PFSK-1 (cell line): ENCODE data around the gene NLK.

ENCODE experiments used
- POLR2AphosphoS5 ChIP-seq: IDR thresholded peaks from 2 replicates; pipeline ENCODE4 v1.6.1; 2012; ENCODE audit warnings: low read depth, mild to moderate bottlenecking, control low read depth, low read length, moderate library complexity
- SIN3A ChIP-seq: IDR thresholded peaks from 2 replicates; pipeline ENCODE4 v1.6.1; 2012; ENCODE audit warnings: mild to moderate bottlenecking, low read length, moderate library complexity, borderline replicate concordance; ENCODE audit not compliant: insufficient read depth
- TAF1 ChIP-seq: IDR thresholded peaks from 2 replicates; pipeline ENCODE4 v1.6.1; 2012; ENCODE audit warnings: low read length, control low read depth, borderline replicate concordance; ENCODE audit not compliant: insufficient read depth
- TF ChIP-seq, protein P1 (sequence below), 2 experiments: IDR thresholded peaks; 2 replicates each; pipeline versions ENCODE4 v1.6.1 to v1.8.0; 2011 to 2012; ENCODE audit warnings: low read depth in 2 of 2, low read length in 2 of 2, control low read depth in 1 of 2, inconsistent platforms in 1 of 2, mild to moderate bottlenecking in 1 of 2, moderate library complexity in 1 of 2; ENCODE audit not compliant: insufficient read depth in 1 of 2

DNA sequence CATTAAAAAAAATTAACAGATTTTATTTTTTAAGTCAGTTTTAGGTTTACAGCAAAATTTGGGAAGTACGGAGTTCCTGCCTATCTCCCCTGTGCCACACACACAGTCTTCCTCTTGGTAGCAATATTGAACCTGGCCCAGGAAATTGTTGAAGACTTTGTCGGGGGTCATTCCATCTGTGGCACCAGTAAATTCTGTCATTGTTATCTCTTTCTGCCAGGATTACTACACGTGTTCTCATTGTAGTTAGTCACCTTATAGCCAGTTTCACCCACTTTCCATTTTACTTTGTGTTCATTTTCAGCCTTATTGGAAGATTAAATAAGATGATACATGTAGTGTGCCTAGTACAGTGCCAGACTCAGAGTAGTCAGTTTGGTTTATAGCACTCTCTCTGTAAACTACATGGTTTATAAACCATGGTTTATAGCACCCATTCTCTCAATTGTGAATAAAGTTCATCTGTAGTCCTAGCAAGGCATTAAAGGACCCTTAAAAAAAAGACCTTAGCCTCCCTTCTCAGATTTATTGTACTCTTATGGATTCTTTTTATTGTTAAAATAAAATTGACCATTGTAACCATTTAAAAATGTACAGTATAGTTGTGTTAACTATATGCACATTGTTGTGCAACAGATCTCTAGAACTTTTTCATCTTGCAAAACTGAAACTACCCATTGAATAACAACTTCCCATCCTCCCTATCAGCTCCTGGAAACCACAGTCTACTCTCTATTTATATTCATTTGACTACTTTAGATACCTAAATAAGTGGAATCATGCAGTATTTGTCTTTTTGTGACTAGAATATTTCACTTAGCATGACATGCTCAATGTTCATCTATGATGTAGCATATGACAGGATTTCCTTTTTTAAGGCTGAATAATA lies 36.1 kb downstream of the NLK start:
- TF ChIP-seq, protein P1, sequence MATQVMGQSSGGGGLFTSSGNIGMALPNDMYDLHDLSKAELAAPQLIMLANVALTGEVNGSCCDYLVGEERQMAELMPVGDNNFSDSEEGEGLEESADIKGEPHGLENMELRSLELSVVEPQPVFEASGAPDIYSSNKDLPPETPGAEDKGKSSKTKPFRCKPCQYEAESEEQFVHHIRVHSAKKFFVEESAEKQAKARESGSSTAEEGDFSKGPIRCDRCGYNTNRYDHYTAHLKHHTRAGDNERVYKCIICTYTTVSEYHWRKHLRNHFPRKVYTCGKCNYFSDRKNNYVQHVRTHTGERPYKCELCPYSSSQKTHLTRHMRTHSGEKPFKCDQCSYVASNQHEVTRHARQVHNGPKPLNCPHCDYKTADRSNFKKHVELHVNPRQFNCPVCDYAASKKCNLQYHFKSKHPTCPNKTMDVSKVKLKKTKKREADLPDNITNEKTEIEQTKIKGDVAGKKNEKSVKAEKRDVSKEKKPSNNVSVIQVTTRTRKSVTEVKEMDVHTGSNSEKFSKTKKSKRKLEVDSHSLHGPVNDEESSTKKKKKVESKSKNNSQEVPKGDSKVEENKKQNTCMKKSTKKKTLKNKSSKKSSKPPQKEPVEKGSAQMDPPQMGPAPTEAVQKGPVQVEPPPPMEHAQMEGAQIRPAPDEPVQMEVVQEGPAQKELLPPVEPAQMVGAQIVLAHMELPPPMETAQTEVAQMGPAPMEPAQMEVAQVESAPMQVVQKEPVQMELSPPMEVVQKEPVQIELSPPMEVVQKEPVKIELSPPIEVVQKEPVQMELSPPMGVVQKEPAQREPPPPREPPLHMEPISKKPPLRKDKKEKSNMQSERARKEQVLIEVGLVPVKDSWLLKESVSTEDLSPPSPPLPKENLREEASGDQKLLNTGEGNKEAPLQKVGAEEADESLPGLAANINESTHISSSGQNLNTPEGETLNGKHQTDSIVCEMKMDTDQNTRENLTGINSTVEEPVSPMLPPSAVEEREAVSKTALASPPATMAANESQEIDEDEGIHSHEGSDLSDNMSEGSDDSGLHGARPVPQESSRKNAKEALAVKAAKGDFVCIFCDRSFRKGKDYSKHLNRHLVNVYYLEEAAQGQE (IDR thresholded peaks at IDR 0.05; ENCODE audit: insufficient read depth in 1 of 2, low read depth in 2 of 2, low read length in 2 of 2), result no peak
- TF ChIP-seq TAF1 (no peak), POLR2AphosphoS5 (no peak), SIN3A (no peak)
